ENCODE data around the gene N4BP3. TPM values are rescaled to one million over a fixed set of nuclear protein-coding genes. Genes with fewer than 3 reads are reported as not detected.

N4BP3 gene
- total and polyA plus RNA-seq, 2 experiments from 2014 or later, result 0.09 to 0.32 TPM

- Histone ChIP-seq H3K27me3 (replicated peaks; ENCODE audit: insufficient read depth) (no peaks in the 10 kb centered on the region), H3K36me3 (ENCODE audit: low read depth) (peaks cover 5% of the 10 kb centered on the region), H3K9ac (no peak overlapping the region), H3K9me2 (ENCODE audit: insufficient read depth) (no peaks in the 10 kb centered on the region), H3K4me1 (ENCODE audit: insufficient read depth) (no peaks in the 10 kb centered on the region), H3K27ac (no peak overlapping the region), H3F3A (ENCODE audit: insufficient read depth) (no peaks in the 10 kb centered on the region), H3K4me3 (no peak overlapping the region), H3K4me2 (ENCODE audit: unreplicated experiment) (no peak overlapping the region), H3K9me3 (ENCODE audit: low read depth) (no peaks in the 10 kb centered on the region), H4K20me1 (ENCODE audit: insufficient read depth) (no peaks in the 10 kb centered on the region), H3K79me2 (ENCODE audit: insufficient read depth) (peaks cover 5% of the 10 kb centered on the region; the same call in 1 of the 2 replicates), H2AFZ (no peak overlapping the region)
- DNase-seq, result no peak
- in situ Hi-C loops (cut with MboI), result no loop called here
- 86 to 92% methylated on average over 10 of the region's 10 CpGs for WGBS, 2 experiments (ENCODE audit: low coverage in 1 of 2, low lambda C conversion rate in 2 of 2, missing lambda C conversion rate in 2 of 2)
- TF ChIP-seq EZH2phosphoT487 (IDR thresholded peaks at IDR 0.05; ENCODE audit: insufficient read depth, low read depth) (no peak), EZH2 (IDR thresholded peaks at IDR 0.05; ENCODE audit: insufficient read depth, poor library complexity, severe bottlenecking) (no peak)
These were observed 23.7 kb downstream of the N4BP3 start for GRCh38 chr5:178136990-178137389.

- H2AFZ ChIP-seq, result no peak overlapping the region
- no peak for DNase-seq
These were observed 24.7 kb downstream of the N4BP3 start for GRCh38 chr5:178137991-178138390.

GRCh38 chr5:178141550-178141949 lies 28.2 kb downstream of the N4BP3 start:
- 94 to 97% methylated on average over 4 of the region's 4 CpGs for WGBS, 2 experiments (ENCODE audit: low coverage in 1 of 2, low lambda C conversion rate in 2 of 2, missing lambda C conversion rate in 2 of 2)
- peaks cover 5% of the 10 kb centered on the region for H3K36me3 ChIP-seq (ENCODE audit: low read depth)

More at GRCh38 chr5:178137991-178138390, 24.7 kb downstream of the N4BP3 start:
- Histone ChIP-seq H3K4me1 (ENCODE audit: insufficient read depth) (no peaks in the 10 kb centered on the region), H3K9ac (no peak overlapping the region), H3K4me2 (ENCODE audit: unreplicated experiment) (no peak overlapping the region), H3K27ac (no peak overlapping the region), H3F3A (ENCODE audit: insufficient read depth) (no peaks in the 10 kb centered on the region), H3K4me3 (no peak overlapping the region), H3K36me3 (ENCODE audit: low read depth) (peaks cover 5% of the 10 kb centered on the region), H3K9me2 (ENCODE audit: insufficient read depth) (no peaks in the 10 kb centered on the region), H3K27me3 (replicated peaks; ENCODE audit: insufficient read depth) (no peaks in the 10 kb centered on the region), H4K20me1 (ENCODE audit: insufficient read depth) (no peaks in the 10 kb centered on the region), H3K79me2 (ENCODE audit: insufficient read depth) (no peaks in the 10 kb centered on the region), H3K9me3 (ENCODE audit: low read depth) (no peaks in the 10 kb centered on the region)
- in situ Hi-C loops (cut with MboI), result no loop called here
- TF ChIP-seq EZH2phosphoT487 (IDR thresholded peaks at IDR 0.05; ENCODE audit: insufficient read depth, low read depth) (no peak), EZH2 (IDR thresholded peaks at IDR 0.05; ENCODE audit: insufficient read depth, poor library complexity, severe bottlenecking) (no peak)
- WGBS, 2 experiments (ENCODE audit: low coverage in 1 of 2, low lambda C conversion rate in 2 of 2, missing lambda C conversion rate in 2 of 2), result 79 to 81% methylated on average over 12 of the region's 12 CpGs

GRCh38 chr5:178142642-178143041 lies 29.3 kb downstream of the N4BP3 start:
- no peak for TF ChIP-seq EZH2phosphoT487 (IDR thresholded peaks at IDR 0.05; ENCODE audit: insufficient read depth, low read depth)
- TF ChIP-seq EZH2 (IDR thresholded peaks at IDR 0.05; ENCODE audit: insufficient read depth, poor library complexity, severe bottlenecking), result no peak
- Histone ChIP-seq H3K36me3 (ENCODE audit: low read depth) (peaks cover 5% of the 10 kb centered on the region), H2AFZ (no peak overlapping the region), H3K79me2 (ENCODE audit: insufficient read depth) (no peaks in the 10 kb centered on the region), H3K9me3 (ENCODE audit: low read depth) (no peaks in the 10 kb centered on the region), H3F3A (ENCODE audit: insufficient read depth) (peaks cover 11% of the 10 kb centered on the region; the same call in 1 of the 2 replicates), H3K9me2 (ENCODE audit: insufficient read depth) (no peaks in the 10 kb centered on the region), H3K27me3 (replicated peaks; ENCODE audit: insufficient read depth) (no peaks in the 10 kb centered on the region), H3K9ac (no peak overlapping the region), H3K27ac (no peak overlapping the region), H4K20me1 (ENCODE audit: insufficient read depth) (no peaks in the 10 kb centered on the region), H3K4me1 (ENCODE audit: insufficient read depth) (no peaks in the 10 kb centered on the region), H3K4me3 (no peak overlapping the region), H3K4me2 (ENCODE audit: unreplicated experiment) (no peak overlapping the region)
- 91 to 92% methylated on average over 20 of the region's 20 CpGs for WGBS, 2 experiments (ENCODE audit: low coverage in 1 of 2, low lambda C conversion rate in 2 of 2, missing lambda C conversion rate in 2 of 2)
- in situ Hi-C loops (cut with MboI), result no loop called here
- DNase-seq, result no peak

More at GRCh38 chr5:178141550-178141949, 28.2 kb downstream of the N4BP3 start:
- no peaks in the 10 kb centered on the region for H3K9me3 ChIP-seq (ENCODE audit: low read depth)
- H3K79me2 ChIP-seq (ENCODE audit: insufficient read depth), result no peaks in the 10 kb centered on the region
- in situ Hi-C loops (cut with MboI), result no loop called here
- no peaks in the 10 kb centered on the region for H3K27me3 ChIP-seq (replicated peaks; ENCODE audit: insufficient read depth)
- no peak overlapping the region for H3K9ac ChIP-seq
- H3F3A ChIP-seq (ENCODE audit: insufficient read depth), result 0 out of 2 replicates have a peak, but pooled peaks cover 6% of the 10 kb centered on the region
- no peak overlapping the region for H2AFZ ChIP-seq
- no peaks in the 10 kb centered on the region for H3K9me2 ChIP-seq (ENCODE audit: insufficient read depth)
- H3K27ac ChIP-seq, result no peak overlapping the region
- no peaks in the 10 kb centered on the region for H4K20me1 ChIP-seq (ENCODE audit: insufficient read depth)
- H3K4me1 ChIP-seq (ENCODE audit: insufficient read depth), result no peaks in the 10 kb centered on the region
- no peak for DNase-seq
- H3K4me2 ChIP-seq (ENCODE audit: unreplicated experiment), result no peak overlapping the region
- TF ChIP-seq EZH2 (IDR thresholded peaks at IDR 0.05; ENCODE audit: insufficient read depth, poor library complexity, severe bottlenecking) (no peak), EZH2phosphoT487 (IDR thresholded peaks at IDR 0.05; ENCODE audit: insufficient read depth, low read depth) (no peak)
- no peak overlapping the region for H3K4me3 ChIP-seq

GRCh38 chr5:178143246-178143645 lies 29.9 kb downstream of the N4BP3 start:
- Histone ChIP-seq H3K9ac (no peak overlapping the region), H3K4me3 (no peak overlapping the region), H3K27ac (no peak overlapping the region), H3F3A (ENCODE audit: insufficient read depth) (peaks cover 11% of the 10 kb centered on the region; the same call in 1 of the 2 replicates), H4K20me1 (ENCODE audit: insufficient read depth) (no peaks in the 10 kb centered on the region), H3K4me1 (ENCODE audit: insufficient read depth) (no peaks in the 10 kb centered on the region), H3K27me3 (replicated peaks; ENCODE audit: insufficient read depth) (no peaks in the 10 kb centered on the region), H3K79me2 (ENCODE audit: insufficient read depth) (no peaks in the 10 kb centered on the region), H3K9me3 (ENCODE audit: low read depth) (no peaks in the 10 kb centered on the region), H3K36me3 (ENCODE audit: low read depth) (peaks cover 8% of the 10 kb centered on the region), H2AFZ (no peak overlapping the region), H3K4me2 (ENCODE audit: unreplicated experiment) (no peak overlapping the region), H3K9me2 (ENCODE audit: insufficient read depth) (no peaks in the 10 kb centered on the region)
- in situ Hi-C loops (cut with MboI), result no loop called here
- 85 to 90% methylated on average over 6 of the region's 6 CpGs for WGBS, 2 experiments (ENCODE audit: low coverage in 1 of 2, low lambda C conversion rate in 2 of 2, missing lambda C conversion rate in 2 of 2)
- no peak for TF ChIP-seq EZH2phosphoT487 (IDR thresholded peaks at IDR 0.05; ENCODE audit: insufficient read depth, low read depth)
- no peak for TF ChIP-seq EZH2 (IDR thresholded peaks at IDR 0.05; ENCODE audit: insufficient read depth, poor library complexity, severe bottlenecking)
- DNase-seq, result no peak

All from GM23248 (cell line).